Tibial nerve (tissue), 4 donors: ENCODE measurements around the gene SYT9.

Experiments
- EP300 ChIP-seq, 2 donors: sonication (generic); formaldehyde crosslinking; IDR thresholded peaks; one replicate each; pipeline ENCODE4 v1.6.1; 2017; ENCODE audit warnings: antibody characterized with exemption in 2 of 2, mild to moderate bottlenecking in 1 of 2
- POLR2A ChIP-seq, 2 donors: fragments of 450-650 bp; IDR thresholded peaks; one replicate each; pipeline ENCODE4 v1.6.1; 2017; ENCODE audit warnings: antibody characterized with exemption in 2 of 2, mild to moderate bottlenecking in 2 of 2, moderate library complexity in 2 of 2
- TF ChIP-seq, protein P1 (sequence below), 5 experiments: fragments of 200-600 bp in 3 of 5; fragments of 450-650 bp in 2 of 5; sonication (generic) in 3 of 5; IDR thresholded peaks; one replicate each; pipeline ENCODE4 v1.5.1; 2016 to 2019; ENCODE audit warnings: antibody characterized with exemption in 5 of 5, mild to moderate bottlenecking in 3 of 5, moderate library complexity in 2 of 5

DNA sequence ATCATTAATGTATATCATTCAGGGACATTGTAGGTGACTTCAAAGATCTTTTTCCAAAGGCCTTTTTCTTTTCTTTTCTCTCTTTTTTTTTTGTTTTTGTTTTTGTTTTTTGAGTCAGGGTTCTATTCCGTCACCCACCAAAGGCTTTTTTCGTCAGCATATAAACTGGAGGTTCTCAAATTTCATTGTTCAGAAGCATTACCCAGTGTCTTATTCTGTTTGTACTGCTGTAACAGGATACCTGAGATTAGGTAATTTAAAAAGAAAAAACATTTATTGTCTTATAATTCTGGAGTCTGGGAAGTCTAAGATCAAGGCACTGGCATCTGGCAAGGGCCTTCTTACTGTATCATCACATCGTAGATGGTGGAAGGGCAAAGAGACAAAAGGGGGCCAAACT lies 6.4 kb upstream of the SYT9 start:
- TF ChIP-seq, protein P1, sequence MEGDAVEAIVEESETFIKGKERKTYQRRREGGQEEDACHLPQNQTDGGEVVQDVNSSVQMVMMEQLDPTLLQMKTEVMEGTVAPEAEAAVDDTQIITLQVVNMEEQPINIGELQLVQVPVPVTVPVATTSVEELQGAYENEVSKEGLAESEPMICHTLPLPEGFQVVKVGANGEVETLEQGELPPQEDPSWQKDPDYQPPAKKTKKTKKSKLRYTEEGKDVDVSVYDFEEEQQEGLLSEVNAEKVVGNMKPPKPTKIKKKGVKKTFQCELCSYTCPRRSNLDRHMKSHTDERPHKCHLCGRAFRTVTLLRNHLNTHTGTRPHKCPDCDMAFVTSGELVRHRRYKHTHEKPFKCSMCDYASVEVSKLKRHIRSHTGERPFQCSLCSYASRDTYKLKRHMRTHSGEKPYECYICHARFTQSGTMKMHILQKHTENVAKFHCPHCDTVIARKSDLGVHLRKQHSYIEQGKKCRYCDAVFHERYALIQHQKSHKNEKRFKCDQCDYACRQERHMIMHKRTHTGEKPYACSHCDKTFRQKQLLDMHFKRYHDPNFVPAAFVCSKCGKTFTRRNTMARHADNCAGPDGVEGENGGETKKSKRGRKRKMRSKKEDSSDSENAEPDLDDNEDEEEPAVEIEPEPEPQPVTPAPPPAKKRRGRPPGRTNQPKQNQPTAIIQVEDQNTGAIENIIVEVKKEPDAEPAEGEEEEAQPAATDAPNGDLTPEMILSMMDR (IDR thresholded peaks at IDR 0.05) = no peak
- TF ChIP-seq POLR2A (IDR thresholded peaks at IDR 0.05) (no peak), EP300 (IDR thresholded peaks at IDR 0.05) (no peak)
